NOMO-1 (cell line): ENCODE measurements around the gene SLC17A7.
"Not testable (repeated sequence)": the region's sequence is repeated elsewhere in the genome, so short reads cannot be mapped to it uniquely, and the experiment has no call there.

Experiments
- DNase-seq, 2 experiments: peaks; one replicate each; lab custom pipeline; 2025; ENCODE audit not compliant: unreplicated experiment in 2 of 2; lab: John Stamatoyannopoulos, UW

Gene SLC17A7

DNA sequence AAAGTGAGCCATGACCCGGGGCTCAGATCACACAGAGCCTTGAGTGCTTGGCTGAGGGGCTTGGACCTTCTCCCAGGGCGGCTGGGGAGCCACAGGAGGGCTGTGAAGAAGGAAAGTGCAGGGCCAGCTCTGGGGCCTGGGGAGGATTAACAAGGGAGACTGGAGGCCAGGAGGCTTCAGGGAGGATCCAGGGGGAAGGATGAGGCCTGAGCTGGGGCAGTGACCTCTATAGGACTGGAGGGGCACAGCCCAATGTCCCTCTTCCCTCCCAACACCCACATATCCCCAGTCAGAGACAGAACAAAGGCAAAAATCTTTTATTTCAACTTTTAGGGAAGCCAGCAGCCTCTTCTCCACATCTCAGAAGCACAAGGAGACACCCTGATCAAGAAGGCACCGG is 4.7 kb upstream of the SLC17A7 start:
- DNase-seq = no peak

DNA sequence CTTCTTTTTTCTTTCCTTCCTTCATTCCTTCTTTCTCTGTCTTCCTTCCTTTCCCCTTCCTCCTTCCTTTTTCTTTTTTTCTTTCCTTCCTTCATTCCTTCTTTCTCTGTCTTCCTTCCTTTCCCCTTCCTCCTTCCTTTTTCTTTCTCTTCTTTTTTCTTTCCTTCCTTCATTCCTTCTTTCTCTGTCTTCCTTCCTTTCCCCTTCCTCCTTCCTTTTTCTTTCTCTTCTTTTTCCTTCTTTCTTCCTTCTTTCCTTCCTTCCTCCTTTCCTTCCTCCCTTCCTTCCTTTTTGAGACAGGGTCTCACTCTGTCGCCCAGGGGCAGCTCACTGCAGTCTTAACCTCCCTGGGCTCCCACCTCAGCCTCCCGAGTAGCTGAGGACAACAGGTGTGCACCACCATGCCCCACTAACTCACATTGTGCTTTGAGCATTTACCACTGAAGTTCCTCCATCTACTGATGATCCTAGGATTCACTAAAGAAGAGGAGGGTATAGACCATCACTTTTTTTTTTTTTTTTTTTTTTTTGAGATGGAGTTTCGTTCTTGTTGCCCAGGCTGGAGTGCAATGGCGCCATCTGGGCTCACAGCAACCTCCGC is 2.9 kb upstream of the SLC17A7 start:
- DNase-seq = not testable (repeated sequence)

DNA sequence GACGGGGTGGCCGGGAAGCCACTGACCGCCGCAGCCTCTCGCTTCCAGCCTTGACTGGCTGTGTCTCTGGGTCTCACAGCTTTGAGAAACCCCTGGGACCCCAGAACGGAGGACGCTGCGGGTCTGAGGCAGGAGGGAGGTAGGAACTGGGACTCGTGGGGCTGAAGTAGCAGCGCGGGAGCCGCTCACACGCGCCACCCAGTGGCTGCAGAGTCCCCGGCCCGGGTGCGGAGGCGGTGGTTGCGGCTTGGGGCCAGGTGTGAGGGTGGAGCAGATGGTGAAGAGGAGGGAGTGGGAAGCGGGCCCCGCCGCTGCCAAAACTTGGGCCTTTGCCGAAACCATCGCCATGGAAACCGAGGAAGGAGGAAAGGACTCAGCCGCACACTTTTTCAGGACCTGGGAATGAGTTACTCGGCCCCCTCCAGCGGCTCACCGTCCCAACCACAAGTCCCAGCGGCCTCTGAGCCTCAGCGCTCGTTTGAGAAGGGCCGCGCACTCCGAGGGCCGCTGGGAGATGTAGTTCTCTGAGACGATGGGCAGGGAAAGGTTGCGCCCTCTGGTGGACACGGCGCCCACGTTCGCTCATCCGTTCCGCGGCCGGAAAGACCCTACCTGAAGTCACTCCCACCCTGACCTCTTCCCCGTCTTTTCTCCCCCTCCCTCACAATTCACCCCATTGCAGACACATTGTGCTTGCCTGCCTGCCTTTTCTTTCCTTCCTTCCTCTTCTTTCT is 2.2 kb upstream of the SLC17A7 start:
- peak; percentile 89 to 90 for DNase-seq

DNA sequence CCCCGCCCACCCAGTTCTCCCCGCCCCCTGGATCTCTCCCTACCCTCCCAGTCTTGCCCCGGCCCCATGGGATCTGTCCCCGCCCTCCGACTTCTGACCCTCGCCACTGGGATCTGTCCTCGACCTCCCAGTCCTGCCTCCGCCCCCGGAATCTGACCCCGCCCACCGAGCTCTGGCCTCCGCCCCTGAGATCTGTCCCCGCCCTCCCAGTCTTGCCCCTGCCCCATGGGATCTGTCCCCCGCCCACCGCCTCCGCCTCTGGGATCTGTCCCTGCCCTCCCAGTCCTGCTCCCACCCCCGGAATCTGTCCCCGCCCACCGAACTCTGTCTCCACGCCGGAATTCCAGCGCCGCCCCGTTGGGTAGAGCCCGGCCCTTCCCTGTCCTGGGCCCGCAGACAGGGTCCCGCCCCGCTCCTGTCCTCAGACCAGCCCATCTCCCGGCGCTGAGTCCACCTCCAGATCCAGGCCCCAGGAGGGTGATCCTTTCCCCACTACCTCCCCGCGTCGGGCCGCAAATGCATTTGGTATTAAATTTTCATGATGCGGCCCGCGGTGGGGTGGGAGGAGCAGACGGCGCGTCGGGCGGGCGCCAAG is 1.5 kb upstream of the SLC17A7 start:
- DNase-seq = peak in 1 of 2 experiments; percentile 72

DNA sequence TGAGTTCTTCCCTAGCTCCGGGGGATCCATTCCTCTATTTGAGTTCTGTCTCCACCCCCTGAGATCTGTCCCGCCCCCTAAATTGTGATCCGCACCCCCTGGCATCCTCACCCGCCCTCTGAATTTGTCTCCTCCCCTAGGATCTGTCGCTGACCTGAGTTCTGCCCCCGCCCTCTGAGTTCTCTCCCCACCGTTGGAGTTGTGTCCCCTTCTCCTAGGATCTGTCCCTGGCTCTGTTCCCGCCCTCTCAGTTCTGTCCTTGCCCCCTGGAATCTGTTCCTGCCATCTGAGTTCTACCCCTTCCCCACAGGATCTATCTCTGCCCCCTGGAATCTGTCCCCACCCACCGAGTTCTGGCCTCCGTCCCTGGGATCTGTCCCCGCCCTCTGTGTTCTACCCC is 1.0 kb upstream of the SLC17A7 start:
- DNase-seq = no peak

DNA sequence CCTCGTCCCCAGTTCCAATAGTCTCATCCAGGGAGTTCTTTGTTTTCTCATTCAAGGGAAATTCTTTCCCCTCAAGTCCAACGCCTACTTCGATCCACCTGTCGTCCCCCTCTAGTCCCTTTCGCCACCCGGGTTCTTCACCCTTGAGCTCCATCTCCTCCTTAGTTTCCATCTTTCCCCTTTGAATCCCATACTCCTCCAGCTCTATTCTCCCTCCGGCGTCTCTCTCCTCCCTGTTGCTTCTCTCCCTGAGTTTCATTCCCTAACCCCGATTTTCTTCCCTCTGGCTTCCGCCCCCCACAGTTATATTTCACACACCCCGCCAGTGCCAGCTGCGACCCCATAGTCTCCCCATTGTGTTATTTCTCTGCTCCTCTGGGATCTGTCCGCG is 628 bp upstream of the SLC17A7 start:
- DNase-seq = no peak

DNA sequence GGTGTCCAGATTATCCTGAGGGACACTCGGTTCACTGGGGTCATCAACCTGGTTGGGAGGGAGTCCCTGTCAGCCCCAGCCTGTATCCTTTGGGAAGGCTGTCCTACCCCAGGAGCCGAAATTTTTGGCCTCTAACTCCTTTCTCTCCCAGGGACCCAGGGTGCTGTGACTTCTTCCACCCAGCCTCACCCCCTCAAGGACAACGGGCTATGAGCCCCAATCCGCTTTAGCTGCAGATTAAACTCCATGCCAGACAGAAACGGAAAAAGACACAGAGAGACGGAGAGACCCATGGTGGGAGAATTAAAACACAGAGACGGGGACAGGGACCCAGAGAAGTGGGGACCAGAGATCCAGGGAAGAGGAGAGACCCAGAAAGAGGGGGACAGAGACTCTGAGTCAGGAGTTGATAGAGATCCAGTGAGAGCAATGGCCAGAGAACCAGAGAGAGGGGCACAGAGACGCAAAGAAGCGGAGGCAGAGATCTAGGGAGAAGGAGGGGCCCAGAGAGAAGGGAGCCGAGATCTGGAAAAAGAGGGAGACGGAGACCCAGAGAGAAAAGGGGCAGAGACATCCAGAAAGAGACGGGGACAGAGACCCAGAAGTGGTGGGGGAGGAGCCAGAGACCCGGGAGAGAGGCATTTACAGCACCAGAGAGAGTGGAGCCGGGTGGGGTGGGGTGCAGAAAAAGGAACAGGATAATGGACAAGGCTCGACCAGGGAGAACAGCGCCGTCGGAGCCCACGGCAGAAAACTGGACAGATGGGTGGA is 703 bp downstream of the SLC17A7 start:
- DNase-seq = no peak

DNA sequence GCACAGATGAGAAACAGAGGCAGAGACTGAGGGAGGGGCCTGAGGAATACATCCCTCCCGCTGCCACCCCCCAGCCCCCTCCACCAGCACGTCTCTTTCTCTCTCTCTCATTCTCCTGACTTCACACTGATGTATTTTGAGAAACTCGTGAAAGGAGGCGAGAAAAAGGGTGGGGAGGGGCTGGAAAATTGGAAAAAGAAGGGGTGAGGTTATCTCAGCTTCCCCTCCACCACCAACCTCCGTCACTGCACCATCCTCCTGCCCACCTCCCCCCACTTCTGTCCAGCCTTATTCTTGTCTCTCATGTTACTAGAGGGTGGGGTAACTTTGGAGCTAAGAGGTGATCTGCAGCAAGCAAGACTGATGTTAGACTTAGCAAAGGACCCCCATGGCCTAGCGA is 1.5 kb downstream of the SLC17A7 start:
- DNase-seq = no peak

DNA sequence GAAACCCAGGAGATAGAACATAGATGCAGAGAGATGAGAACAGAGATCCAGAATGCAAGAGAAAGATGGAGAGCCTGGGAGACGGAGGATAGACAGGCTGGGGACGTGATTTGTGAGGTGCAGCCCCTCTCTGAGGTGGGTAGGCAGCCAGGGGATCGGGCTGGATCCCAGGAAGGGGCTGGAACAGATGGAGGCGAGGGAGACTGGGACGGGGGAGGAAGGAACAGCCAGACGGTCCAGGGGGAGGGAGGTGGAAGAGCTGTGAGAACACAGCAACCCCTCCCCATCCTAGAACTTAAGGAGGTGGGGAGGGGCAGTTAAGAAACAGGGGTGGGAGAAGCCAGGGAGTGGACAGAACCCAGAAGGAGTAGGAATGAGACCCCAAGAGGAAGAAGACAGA is 3.1 kb downstream of the SLC17A7 start:
- DNase-seq = no peak

DNA sequence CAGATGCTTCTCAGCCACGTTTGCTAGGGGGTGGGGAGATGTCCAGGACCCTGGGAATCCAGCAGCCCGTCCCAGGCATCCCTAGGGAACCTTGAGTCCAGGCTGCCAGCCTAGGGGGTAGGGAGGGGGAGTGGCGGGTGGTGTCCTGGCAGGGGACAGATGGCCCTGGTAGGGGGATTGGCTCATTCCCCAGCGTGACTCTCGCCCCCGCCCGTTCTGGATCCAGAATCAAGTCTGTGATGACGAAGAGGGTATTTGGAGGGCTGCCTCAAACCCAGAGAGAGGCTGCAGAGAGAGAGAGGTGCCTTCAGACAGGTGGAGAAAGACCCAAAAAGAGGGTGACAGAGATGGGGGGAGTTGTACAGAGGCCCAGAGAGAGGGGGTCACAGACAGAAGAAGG is 4.1 kb downstream of the SLC17A7 start:
- no peak for DNase-seq

DNA sequence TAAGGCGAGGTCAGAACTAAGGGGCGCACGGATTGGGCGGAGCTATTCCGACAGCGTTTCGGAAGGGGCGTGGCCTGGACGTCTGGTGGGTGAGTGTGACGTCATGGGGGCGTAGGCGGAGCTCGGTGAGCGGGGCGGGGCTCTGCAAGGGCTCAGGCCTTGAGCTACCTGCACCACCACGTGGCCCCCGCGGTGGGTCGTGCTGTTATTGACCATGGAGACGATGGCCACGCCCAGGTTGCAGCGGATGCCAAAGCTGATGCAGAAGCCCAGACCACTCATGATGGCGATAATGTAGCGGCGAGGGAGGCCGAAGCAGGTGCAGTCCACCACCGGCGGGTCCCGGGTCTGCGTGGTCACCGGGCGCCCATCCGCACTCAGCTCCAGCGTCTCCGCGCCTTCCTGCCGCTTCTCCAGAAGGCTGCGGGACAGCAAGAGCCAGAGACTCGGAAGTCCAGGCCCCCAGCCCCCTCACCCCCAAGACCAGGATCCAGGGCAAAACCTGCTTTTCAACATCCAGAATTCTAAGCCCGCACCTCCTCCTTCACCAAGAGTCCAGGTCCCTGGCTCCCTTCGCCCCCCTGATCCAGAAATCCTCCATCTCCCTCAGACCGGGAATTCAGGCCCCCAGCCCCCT is 4.8 kb downstream of the SLC17A7 start:
- no peak for DNase-seq

DNA sequence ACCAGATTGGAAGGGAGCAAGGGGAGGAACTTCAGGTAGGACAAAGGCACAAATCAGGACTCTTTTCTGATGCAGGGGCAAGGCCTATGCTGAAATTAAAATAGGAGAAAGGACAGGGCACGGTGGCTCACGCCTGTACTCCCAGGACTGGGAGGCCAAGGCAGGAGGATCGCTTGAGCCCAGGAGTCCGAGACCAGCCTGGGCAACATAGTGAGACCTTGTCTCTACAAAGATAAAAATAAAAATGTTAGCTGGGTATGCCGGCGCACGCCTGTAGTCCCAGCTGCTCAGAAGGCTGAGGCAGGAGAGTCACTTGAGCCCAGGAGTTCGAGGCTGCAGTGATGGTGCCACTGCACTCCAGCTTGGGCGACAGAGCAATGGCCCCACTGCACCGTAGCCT is 5.7 kb downstream of the SLC17A7 start:
- DNase-seq = no peak

DNA sequence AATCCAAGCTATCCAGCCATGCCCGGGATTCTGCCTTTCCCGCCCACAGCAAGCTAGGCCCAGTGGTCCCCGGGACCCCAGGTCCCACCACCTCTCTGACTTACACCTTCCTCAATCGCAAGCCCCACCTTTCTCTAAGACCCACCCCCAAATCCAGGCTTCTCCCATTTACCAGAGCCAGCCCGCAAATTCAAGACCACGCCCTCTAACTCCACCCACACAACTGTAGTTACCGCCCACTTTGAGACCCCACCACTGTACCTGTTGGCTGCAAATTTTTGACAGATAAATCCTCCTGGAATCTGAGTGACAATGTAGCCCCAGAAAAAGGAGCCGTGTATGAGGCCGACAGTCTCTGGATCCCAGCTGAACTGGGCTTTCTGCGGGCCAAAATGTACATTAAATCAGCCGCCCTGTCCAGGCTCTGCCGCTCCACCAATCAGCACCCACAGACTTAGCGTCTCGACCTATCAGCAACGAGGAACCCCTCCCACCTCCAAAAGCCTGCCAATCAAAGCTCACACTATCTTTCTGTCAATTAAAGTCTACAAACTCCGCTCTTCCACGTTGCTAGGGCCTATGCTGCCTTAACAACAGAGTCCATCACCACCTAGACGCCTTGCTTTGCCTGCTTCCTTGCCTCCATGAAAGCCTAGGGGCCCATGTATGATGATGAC is 6.3 kb downstream of the SLC17A7 start:
- DNase-seq = no peak

DNA sequence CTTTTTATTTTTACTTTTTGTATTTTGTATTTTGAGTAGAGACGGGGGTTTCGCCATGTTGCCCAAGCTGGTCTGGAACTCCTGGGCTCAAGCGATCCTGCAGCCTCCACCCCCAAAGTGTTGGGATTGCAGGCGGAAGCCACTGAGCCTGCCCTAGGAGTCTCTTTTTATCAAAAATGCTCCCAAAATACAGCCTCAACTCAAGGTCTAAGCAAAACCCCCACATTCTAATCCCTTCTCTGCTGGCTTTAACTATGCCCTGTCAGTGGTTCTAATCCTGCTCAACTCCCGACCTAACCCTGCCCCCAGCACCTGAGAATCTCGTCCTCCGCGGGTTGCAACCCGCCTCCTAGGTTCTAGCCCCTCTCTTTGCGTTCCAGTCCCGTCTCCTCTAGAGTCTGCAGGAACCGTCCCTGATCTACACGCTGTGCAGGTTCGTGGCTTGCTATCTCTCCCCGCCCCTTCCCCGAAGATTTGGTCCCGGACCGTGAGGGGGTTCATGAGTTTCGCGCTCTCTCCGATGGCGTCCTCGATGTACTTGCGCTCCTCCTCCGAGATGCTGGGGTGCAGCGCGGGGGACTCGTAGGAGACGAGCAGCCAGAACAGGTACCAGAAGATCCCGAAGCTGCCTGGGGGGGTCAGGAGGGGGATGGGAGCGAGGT is 8.0 kb downstream of the SLC17A7 start:
- no peak for DNase-seq

DNA sequence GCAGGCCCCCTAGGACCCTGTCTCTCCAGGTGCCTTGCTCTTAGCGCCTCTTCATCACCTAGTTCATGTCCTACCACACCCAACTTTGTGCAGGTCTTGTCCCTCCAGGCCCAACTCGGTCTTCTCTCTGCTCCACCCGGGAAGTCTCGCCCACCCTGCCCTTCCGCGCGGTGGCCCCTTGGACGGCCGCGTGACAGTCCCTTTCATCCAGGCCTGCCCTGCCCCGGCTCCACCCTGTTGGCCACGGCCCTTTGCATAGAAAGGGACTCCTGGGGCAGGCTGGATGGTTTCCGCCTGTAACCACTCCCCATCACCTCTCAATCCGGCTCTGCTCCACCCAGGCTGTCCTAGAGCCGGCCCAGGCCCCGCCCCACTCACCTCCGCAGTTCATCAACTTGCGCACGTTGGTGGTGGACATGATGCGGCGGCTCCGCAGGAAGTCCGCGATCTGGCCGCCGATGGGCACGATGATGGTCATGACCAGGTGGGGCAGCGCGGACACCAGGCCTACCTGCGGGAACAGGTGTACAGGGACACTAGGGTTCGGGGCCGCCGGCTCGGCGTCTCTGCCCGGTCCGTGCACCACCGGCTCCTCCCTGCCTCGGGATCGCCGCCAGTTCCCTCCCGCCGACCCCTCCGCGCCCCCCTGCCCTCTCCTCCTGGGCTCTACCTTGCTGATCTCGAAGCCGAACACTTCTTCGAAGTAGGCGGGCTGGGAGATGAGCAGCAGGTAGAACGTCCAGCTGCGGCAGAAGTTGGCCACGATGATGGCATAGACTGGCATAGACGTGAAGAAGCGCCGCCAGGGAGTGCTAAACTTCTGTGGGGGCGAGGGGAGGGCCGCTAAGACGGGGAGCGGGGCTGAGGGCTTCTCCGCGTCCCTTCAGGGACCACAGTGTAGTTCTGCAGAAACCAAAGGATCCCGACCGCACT is 8.9 kb downstream of the SLC17A7 start:
- DNase-seq = no peak

DNA sequence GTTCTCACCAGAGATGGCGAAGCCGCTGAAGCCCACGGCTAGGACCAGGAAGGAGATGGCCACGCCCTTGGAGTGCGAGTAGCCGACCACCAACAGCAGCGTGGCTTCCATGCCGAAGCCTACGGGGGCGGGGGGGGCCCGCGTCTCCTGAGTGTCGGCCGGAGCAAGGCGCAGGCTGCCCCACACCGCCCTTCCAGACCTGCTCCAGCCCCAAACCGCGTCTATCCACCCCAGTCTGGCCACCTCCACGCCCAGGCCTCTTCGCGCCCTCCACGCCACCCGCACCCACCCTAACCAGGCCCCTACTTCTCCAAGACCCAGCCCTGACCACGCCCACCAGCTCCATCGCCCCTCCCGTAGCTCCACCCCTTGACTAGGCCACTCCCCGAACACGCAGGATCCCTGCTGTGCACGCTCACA is 10.0 kb downstream of the SLC17A7 start:
- no peak for DNase-seq

DNA sequence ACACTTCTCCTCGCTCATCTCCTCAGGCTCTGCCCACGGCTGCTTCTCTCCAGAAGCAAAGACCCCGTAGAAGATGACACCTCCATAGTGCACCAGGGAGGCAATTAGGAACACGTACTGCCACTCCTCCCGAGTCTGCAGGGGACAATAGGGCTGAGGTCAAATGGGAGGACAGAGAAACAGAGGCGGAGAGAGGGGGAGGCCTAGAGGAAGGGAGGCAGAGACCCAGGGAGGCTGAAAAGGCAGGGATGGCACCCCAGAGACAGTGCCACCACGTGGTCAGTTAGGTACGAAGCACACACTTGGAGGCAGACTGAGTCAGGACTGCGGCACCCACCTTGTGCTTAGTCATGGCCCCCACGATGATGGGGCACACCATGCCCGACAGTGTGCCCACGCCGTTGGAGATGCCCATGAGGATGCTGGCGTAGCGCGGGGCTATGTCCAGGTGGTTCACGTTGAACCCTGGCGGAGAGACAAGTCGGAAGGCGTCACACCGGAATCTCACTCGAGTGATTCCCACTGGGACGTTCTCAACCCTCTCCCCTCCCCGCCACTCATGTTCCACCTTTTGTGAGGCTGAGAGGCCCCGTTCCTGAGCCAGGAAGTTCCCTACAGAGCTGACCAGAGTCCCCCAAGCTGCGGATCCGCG is 10.5 kb downstream of the SLC17A7 start:
- peak in 1 of 2 experiments; percentile 29 for DNase-seq

DNA sequence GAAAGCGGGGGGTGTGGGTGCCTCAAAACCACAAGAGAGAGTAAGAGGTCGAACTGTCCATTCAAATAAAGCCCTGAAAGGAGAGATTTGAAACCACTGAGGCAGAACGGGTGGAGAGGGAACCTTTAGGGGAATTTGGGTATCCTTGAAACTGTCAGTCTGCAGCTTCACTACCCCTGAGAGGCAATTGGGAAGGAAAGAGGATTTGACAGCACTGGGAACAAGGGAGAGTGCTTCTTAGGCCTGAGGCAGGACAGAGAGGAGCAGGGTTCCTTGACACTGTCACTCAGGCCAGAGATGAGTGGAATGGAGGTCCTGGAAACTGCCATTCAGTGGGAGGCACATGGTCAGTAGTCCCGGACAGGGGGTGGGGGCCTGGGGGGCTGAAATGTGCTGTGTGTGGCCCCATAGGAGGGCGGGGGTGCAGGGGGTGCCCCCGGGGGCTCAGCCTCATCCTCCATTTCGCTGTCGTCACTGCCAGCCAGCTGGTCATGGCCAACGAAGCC is 11.1 kb downstream of the SLC17A7 start:
- no peak for DNase-seq
